ENCODE data around the gene RIPOR2.

GRCh38 chr6:24931296-24931695 is 4.5 kb downstream of the RIPOR2 start:
- TF ChIP-seq, protein P1, sequence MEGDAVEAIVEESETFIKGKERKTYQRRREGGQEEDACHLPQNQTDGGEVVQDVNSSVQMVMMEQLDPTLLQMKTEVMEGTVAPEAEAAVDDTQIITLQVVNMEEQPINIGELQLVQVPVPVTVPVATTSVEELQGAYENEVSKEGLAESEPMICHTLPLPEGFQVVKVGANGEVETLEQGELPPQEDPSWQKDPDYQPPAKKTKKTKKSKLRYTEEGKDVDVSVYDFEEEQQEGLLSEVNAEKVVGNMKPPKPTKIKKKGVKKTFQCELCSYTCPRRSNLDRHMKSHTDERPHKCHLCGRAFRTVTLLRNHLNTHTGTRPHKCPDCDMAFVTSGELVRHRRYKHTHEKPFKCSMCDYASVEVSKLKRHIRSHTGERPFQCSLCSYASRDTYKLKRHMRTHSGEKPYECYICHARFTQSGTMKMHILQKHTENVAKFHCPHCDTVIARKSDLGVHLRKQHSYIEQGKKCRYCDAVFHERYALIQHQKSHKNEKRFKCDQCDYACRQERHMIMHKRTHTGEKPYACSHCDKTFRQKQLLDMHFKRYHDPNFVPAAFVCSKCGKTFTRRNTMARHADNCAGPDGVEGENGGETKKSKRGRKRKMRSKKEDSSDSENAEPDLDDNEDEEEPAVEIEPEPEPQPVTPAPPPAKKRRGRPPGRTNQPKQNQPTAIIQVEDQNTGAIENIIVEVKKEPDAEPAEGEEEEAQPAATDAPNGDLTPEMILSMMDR (IDR thresholded peaks at IDR 0.05 in 4 of 5, conservative IDR thresholded peaks at IDR 0.05 in 1 of 5): no peak
- TF ChIP-seq POLR2A (IDR thresholded peaks at IDR 0.05): no peak
